Osteoblast (primary cell): ENCODE measurements around the gene KRTAP10-2. TPM values are rescaled to one million over a fixed set of nuclear protein-coding genes. Genes with fewer than 3 reads are reported as not detected.
"Not testable (repeated sequence)": the region's sequence is repeated elsewhere in the genome, so short reads cannot be mapped to it uniquely, and the experiment has no call there.

Experiments
- DNase-seq: peaks from one replicate; pipeline ENCODE4 v3.0.0; 2011; ENCODE audit warnings: low spot score, mixed read lengths; ENCODE audit not compliant: insufficient read length; ENCODE audit errors: missing footprints
- H2AFZ ChIP-seq: 2 replicates; pipeline ENCODE4 v1.6.0; 2011; ENCODE audit warnings: mild to moderate bottlenecking, low read length
- H3K27ac ChIP-seq: 2 replicates; pipeline ENCODE4 v1.5.1; 2011; ENCODE audit warnings: mild to moderate bottlenecking, low read depth, low read length, moderate library complexity
- H3K27me3 ChIP-seq: 2 replicates; pipeline ENCODE4 v1.6.0; 2012; ENCODE audit warnings: mild to moderate bottlenecking, control low read depth, inconsistent platforms, low read length, moderate library complexity; ENCODE audit not compliant: insufficient read depth
- H3K36me3 ChIP-seq: 2 replicates; pipeline ENCODE4 v1.5.1; 2011; ENCODE audit warnings: mild to moderate bottlenecking, low read length, control low read depth, moderate library complexity; ENCODE audit not compliant: insufficient read depth
- H3K4me1 ChIP-seq: 2 replicates; pipeline ENCODE4 v1.5.1; 2011; ENCODE audit warnings: mild to moderate bottlenecking, low read length, control low read depth, moderate library complexity; ENCODE audit not compliant: insufficient read depth
- H3K4me2 ChIP-seq: 2 replicates; pipeline ENCODE4 v1.6.0; 2011; ENCODE audit warnings: mild to moderate bottlenecking, low read length; ENCODE audit not compliant: insufficient read depth
- H3K4me3 ChIP-seq: fragments of 200-600 bp; sonication (generic); 3 replicates; pipeline ENCODE4 v1.5.1; 2012; ENCODE audit warnings: mild to moderate bottlenecking, low read length, inconsistent platforms; ENCODE audit not compliant: insufficient read depth
- H3K79me2 ChIP-seq: 2 replicates; pipeline ENCODE4 v1.6.0; 2012; ENCODE audit warnings: mild to moderate bottlenecking, low read length, control low read depth, inconsistent platforms; ENCODE audit not compliant: insufficient read depth
- H3K9me3 ChIP-seq: 2 replicates; pipeline ENCODE4 v1.5.1; 2011; ENCODE audit warnings: low read depth, low read length, control low read depth
- H4K20me1 ChIP-seq: 2 replicates; pipeline ENCODE4 v1.6.0; 2012; ENCODE audit warnings: mild to moderate bottlenecking, low read length, control low read depth; ENCODE audit not compliant: insufficient read depth
- CTCF ChIP-seq: IDR thresholded peaks from 2 replicates; pipeline ENCODE4 v1.5.1; 2011; ENCODE audit warnings: mild to moderate bottlenecking, low read depth, low read length, moderate library complexity; ENCODE audit errors: extremely low read depth
- total RNA-seq: library from RNA; depleted of rRNA; stranded (reverse); fragments of >200 nt; gene quantifications from 2 replicates; pipeline ENCODE4 v1.2.3, GENCODE V29; 2012

KRTAP10-2 gene
- total RNA-seq, 1 donor, result not detected

- Histone ChIP-seq H3K4me3 (no peak overlapping the region), H3K9me3 (peaks cover 3% of the 10 kb centered on the region), H3K36me3 (no peaks in the 10 kb centered on the region), H3K27ac (no peak overlapping the region), H3K4me1 (no peaks in the 10 kb centered on the region), H2AFZ (no peak overlapping the region), H3K4me2 (no peak overlapping the region), H4K20me1 (no peaks in the 10 kb centered on the region), H3K79me2 (no peaks in the 10 kb centered on the region), H3K27me3 (peaks cover 14% of the 10 kb centered on the region)
- TF ChIP-seq CTCF, result no peak
- DNase-seq, result no peak
Measured at GRCh38 chr21:44575307-44576024, 24.2 kb upstream of the KRTAP10-2 start.

GRCh38 chr21:44574457-44575306 is 23.4 kb upstream of the KRTAP10-2 start:
- no peaks in the 10 kb centered on the region for H3K79me2 ChIP-seq
- H3K9me3 ChIP-seq, result peaks cover 3% of the 10 kb centered on the region
- no peaks in the 10 kb centered on the region for H4K20me1 ChIP-seq
- H2AFZ ChIP-seq, result no peak overlapping the region
- no peaks in the 10 kb centered on the region for H3K4me1 ChIP-seq
- no peak for TF ChIP-seq CTCF
- no peaks in the 10 kb centered on the region for H3K36me3 ChIP-seq
- H3K27me3 ChIP-seq, result peaks cover 14% of the 10 kb centered on the region
- no peak overlapping the region for H3K27ac ChIP-seq
- H3K4me2 ChIP-seq, result no peak overlapping the region
- H3K4me3 ChIP-seq, result no peak overlapping the region
- DNase-seq, result no peak

GRCh38 chr21:44573630-44574456 is 22.5 kb upstream of the KRTAP10-2 start, which contains the start of gene KRTAP10-4:
TSS of gene KRTAP10-4 (plus strand) at chr21:44573729. CDS start at chr21:44573759, 30 bp downstream.
- H4K20me1 ChIP-seq, DNase-seq, H3K9me3 ChIP-seq, H3K4me1 ChIP-seq, H3K79me2 ChIP-seq, H2AFZ ChIP-seq, H3K4me2 ChIP-seq, H3K27ac ChIP-seq, H3K4me3 ChIP-seq, H3K36me3 ChIP-seq: not testable (repeated sequence)
- H3K27me3 ChIP-seq, result peaks cover 14% of the 10 kb centered on the region

GRCh38 chr21:44572959-44573583 is 21.8 kb upstream of the KRTAP10-2 start:
- Histone ChIP-seq H3K4me3 (no peak overlapping the region), H3K9me3 (peaks cover 3% of the 10 kb centered on the region), H3K27me3 (peaks cover 14% of the 10 kb centered on the region), H3K4me2 (no peak overlapping the region), H3K4me1 (no peaks in the 10 kb centered on the region), H2AFZ (no peak overlapping the region), H4K20me1 (no peaks in the 10 kb centered on the region), H3K27ac (no peak overlapping the region), H3K36me3 (no peaks in the 10 kb centered on the region), H3K79me2 (no peaks in the 10 kb centered on the region)
- DNase-seq, result peak; percentile 86
- TF ChIP-seq CTCF, result no peak
